GM23338 (cell line): ENCODE results near the gene MAP6D1.

ENCODE experiments used
- EZH2 ChIP-seq: fragments of 200-600 bp; sonication (generic); IDR thresholded peaks from one replicate; pipeline ENCODE4 v1.8.0; 2017; ENCODE audit warnings: antibody characterized with exemption, mild to moderate bottlenecking, low read depth; ENCODE audit not compliant: unreplicated experiment
- TF ChIP-seq, protein P1 (sequence below), 2 experiments: fragments of 200-600 bp in 1 of 2; sonication (generic) in 1 of 2; conservative IDR thresholded peaks; 2 replicates each; pipeline versions ENCODE4 v1.5.1 to v1.6.1; 2016 to 2017; ENCODE audit warnings: antibody characterized with exemption in 2 of 2, low read depth in 2 of 2, mild to moderate bottlenecking in 2 of 2, moderate library complexity in 1 of 2

DNA sequence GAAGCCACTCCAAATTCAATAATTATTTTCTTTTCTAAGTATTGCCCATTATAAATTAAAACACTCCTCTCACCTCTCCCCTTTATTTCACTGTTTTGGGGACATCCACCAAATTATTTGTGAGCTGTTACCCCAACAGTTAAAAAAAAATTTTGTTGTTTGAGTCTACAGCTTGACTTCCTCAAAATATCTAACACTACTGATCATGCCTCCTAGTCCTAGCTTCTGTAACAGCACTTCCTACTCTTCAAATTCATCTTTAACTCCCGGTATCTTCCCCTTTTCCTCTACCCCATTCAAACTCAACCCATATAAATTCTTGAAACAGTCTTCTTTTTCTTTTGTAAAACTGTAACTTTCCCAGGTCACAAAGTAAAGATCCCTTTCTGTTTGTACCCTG is 43.4 kb upstream of the MAP6D1 start:
- no peak for TF ChIP-seq EZH2
- TF ChIP-seq, protein P1, sequence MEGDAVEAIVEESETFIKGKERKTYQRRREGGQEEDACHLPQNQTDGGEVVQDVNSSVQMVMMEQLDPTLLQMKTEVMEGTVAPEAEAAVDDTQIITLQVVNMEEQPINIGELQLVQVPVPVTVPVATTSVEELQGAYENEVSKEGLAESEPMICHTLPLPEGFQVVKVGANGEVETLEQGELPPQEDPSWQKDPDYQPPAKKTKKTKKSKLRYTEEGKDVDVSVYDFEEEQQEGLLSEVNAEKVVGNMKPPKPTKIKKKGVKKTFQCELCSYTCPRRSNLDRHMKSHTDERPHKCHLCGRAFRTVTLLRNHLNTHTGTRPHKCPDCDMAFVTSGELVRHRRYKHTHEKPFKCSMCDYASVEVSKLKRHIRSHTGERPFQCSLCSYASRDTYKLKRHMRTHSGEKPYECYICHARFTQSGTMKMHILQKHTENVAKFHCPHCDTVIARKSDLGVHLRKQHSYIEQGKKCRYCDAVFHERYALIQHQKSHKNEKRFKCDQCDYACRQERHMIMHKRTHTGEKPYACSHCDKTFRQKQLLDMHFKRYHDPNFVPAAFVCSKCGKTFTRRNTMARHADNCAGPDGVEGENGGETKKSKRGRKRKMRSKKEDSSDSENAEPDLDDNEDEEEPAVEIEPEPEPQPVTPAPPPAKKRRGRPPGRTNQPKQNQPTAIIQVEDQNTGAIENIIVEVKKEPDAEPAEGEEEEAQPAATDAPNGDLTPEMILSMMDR (conservative IDR thresholded peaks at IDR 0.05; ENCODE audit: low read depth in 2 of 2), result no peak
